Spleen (tissue), 13 donors: ENCODE data around the gene LRRK1. TPM values are rescaled to one million over a fixed set of nuclear protein-coding genes. Genes with fewer than 3 reads are reported as not detected.

Experiments used
- DNase-seq: peaks from one replicate; pipeline ENCODE4 v3.0.0-alpha.2; 2020
- H3K27ac ChIP-seq, 8 donors: fragments of 200-600 bp; sonication (generic) in 7 of 8; 1 replicate in 4 of 8; 2 replicates in 4 of 8; pipeline versions ENCODE4 v1.5.0 to v1.8.0; 2016 to 2021; ENCODE audit warnings: inconsistent platforms in 4 of 8, mild to moderate bottlenecking in 4 of 8, moderate library complexity in 1 of 8
- H3K27me3 ChIP-seq, 7 donors: fragments of 200-600 bp; sonication (generic) in 6 of 7; replicated peaks in 1 of 7; 1 replicate in 4 of 7; 2 replicates in 3 of 7; pipeline versions ENCODE4 v1.5.0 to v1.8.0; 2016 to 2021; ENCODE audit warnings: inconsistent platforms in 3 of 7, mild to moderate bottlenecking in 1 of 7
- H3K36me3 ChIP-seq, 6 donors: fragments of 200-600 bp; sonication (generic) in 5 of 6; 1 replicate in 4 of 6; 2 replicates in 2 of 6; pipeline versions ENCODE4 v1.5.0 to v1.8.0; 2016 to 2021; ENCODE audit warnings: inconsistent platforms in 2 of 6
- H3K4me1 ChIP-seq, 6 donors: fragments of 200-600 bp; sonication (generic) in 5 of 6; 1 replicate in 3 of 6; 2 replicates in 3 of 6; pipeline versions ENCODE4 v1.5.0 to v1.8.0; 2016 to 2021; ENCODE audit warnings: inconsistent platforms in 3 of 6
- H3K4me3 ChIP-seq, 8 donors: fragments of 200-600 bp; sonication (generic) in 7 of 8; 1 replicate in 4 of 8; 2 replicates in 4 of 8; pipeline versions ENCODE4 v1.5.0 to v1.8.0; 2016 to 2021; ENCODE audit warnings: inconsistent platforms in 4 of 8, mild to moderate bottlenecking in 4 of 8, moderate library complexity in 2 of 8
- H3K9me3 ChIP-seq, 8 donors: fragments of 200-600 bp; sonication (generic) in 7 of 8; 1 replicate in 4 of 8; 2 replicates in 4 of 8; pipeline versions ENCODE4 v1.5.0 to v1.8.0; 2016 to 2021; ENCODE audit warnings: inconsistent platforms in 4 of 8
- CTCF ChIP-seq, 11 experiments: fragments of 200-600 bp in 7 of 11; fragments of 450-650 bp in 4 of 11; sonication (generic) in 4 of 11; IDR thresholded peaks in 8 of 11; conservative IDR thresholded peaks in 3 of 11; 1 replicate in 7 of 11; 2 replicates in 4 of 11; pipeline versions ENCODE4 v1.4.0 to v1.8.0; 2016 to 2021; ENCODE audit warnings: antibody characterized with exemption in 11 of 11, inconsistent platforms in 4 of 11, mild to moderate bottlenecking in 1 of 11
- POLR2A ChIP-seq, 3 donors: fragments of 450-650 bp; IDR thresholded peaks; one replicate each; pipeline ENCODE4 v1.5.1; 2017; ENCODE audit warnings: antibody characterized with exemption in 3 of 3, mild to moderate bottlenecking in 1 of 3
- POLR2AphosphoS5 ChIP-seq, 3 donors: sonication (generic); formaldehyde crosslinking; IDR thresholded peaks; one replicate each; pipeline ENCODE4 v1.5.1; 2017; ENCODE audit warnings: antibody characterized with exemption in 3 of 3
- whole genome bisulfite sequencing, 5 donors: extraction: QIAGEN DNeasy Blood & Tissue Kit in 3 of 5; methylation state at CpG; one replicate each; pipeline versions ENCODE4 v1.1.5 to v1.1.7; 2013 to 2018; 5-methylcytosine and 5-hydroxymethylcytosine counted together
- intact Hi-C: fragments of 100-400 bp; cut with DNase I; formaldehyde crosslinking; loops from one replicate; pipeline ENCODE4 v1.15.0; 2023; ENCODE audit warnings: low total_unique reads
- long read RNA-seq, 2 donors: transcript quantifications; one replicate each; lab custom pipeline, GENCODE V29; 2026
- polyA plus RNA-seq, 3 donors: library from polyadenylated mRNA; stranded (reverse); fragments of 200-250 nt; gene quantifications; one replicate each; pipeline ENCODE4 v1.2.1, GENCODE V29; 2013
- total RNA-seq, 7 donors: library from RNA; depleted of rRNA in 3 of 7; stranded (reverse); fragments of >200 nt in 3 of 7; fragmentation: NEBNext Ultra II Directional in 4 of 7; extraction: Animal tissue kit (Norgen Biotek cat#: 25700) in 4 of 7; gene quantifications; one replicate each; pipeline versions ENCODE4 v1.1.0 to v1.2.1, GENCODE V29; 2016 to 2021
- donor health status: healthy with polysubstance abuse.
- donor health status: DM: no; HTN: no; CAD: no; lungs with moderate emphysema.
- donor health status: DM: no; HTN: no; CAD: no.
- donor health status: Bipolar disorder and iron deficiency.
- donor health status: healthy.
- donor health status: DM: no; HTN: no; CAD: no.
- donor health status: DM: yes; HTN: yes; CAD: no.

Gene LRRK1, protein sequence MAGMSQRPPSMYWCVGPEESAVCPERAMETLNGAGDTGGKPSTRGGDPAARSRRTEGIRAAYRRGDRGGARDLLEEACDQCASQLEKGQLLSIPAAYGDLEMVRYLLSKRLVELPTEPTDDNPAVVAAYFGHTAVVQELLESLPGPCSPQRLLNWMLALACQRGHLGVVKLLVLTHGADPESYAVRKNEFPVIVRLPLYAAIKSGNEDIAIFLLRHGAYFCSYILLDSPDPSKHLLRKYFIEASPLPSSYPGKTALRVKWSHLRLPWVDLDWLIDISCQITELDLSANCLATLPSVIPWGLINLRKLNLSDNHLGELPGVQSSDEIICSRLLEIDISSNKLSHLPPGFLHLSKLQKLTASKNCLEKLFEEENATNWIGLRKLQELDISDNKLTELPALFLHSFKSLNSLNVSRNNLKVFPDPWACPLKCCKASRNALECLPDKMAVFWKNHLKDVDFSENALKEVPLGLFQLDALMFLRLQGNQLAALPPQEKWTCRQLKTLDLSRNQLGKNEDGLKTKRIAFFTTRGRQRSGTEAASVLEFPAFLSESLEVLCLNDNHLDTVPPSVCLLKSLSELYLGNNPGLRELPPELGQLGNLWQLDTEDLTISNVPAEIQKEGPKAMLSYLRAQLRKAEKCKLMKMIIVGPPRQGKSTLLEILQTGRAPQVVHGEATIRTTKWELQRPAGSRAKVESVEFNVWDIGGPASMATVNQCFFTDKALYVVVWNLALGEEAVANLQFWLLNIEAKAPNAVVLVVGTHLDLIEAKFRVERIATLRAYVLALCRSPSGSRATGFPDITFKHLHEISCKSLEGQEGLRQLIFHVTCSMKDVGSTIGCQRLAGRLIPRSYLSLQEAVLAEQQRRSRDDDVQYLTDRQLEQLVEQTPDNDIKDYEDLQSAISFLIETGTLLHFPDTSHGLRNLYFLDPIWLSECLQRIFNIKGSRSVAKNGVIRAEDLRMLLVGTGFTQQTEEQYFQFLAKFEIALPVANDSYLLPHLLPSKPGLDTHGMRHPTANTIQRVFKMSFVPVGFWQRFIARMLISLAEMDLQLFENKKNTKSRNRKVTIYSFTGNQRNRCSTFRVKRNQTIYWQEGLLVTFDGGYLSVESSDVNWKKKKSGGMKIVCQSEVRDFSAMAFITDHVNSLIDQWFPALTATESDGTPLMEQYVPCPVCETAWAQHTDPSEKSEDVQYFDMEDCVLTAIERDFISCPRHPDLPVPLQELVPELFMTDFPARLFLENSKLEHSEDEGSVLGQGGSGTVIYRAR (N-terminal part only)
- total RNA-seq (10 to 100 TPM; 31.3 to 60.2 (median 49.9) TPM), polyA plus RNA-seq (10 to 100 TPM; 12.0 to 23.6 (median 12.8) TPM)
- long read RNA-seq, donor 1, partial matches to known transcripts: 0 of 7 reads
- long read RNA-seq, donor 1, other reads (novel, unspliced or antisense): 7 of 7 reads
- long read RNA-seq, donor 2: 0 reads

DNA sequence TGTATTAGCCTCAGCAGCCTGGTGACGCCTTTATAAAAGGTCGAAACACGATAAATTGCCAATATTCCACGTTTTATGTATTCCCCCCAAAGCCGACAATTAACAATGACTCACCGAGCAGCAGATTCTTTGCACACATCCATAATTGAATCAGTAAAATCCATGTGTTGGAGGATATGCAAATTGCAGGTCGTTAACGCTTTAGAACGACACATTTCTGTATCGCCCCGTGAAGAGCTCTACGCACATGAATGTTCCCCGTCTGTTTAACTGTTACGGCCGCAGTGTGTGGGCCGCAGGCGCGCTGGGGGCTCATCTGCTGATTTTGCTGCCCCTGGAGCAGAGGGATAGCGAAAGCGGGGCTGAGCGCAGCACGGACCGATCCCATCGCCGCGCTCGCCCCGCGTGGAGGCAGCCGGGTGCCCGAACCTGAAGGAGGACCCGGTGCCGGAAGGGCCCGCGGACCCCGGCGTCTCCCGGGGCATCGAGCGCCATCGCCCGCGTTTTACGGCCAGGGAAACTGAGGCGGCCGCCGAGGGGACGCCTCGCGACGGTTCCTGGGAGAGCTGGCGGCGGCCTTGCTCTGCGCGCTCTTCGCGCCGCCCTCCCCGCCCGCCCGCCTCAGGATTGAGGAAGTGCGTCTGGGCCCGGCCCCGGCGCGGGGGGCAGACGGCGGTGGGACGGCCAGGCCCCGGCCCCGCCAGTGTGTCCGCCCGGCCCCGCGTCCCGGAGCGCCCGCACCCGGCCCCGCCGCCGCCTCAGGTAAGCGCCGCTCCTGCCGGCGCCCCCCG, at the start of gene LRRK1:
LRRK1 (plus strand) TSS at position 668 of the 791 bp plus-strand sequence. CDS start 5,276 bp downstream, outside the sequence.
- DNase-seq: peak; percentile 91
- peaks cover 0 to 7% (median 0%) of the 10 kb centered on the region in 6 donors for H3K36me3 ChIP-seq
- WGBS, 5 donors: 1 to 2% (median 1%) methylated on average over 13 to 87 of the region's 87 CpGs
- no peak for TF ChIP-seq POLR2A (IDR thresholded peaks at IDR 0.05)
- TF ChIP-seq POLR2AphosphoS5 (IDR thresholded peaks at IDR 0.05): peak; percentile 23 to 69 (median 63)
- TF ChIP-seq CTCF (IDR thresholded peaks at IDR 0.05 in 8 of 11, conservative IDR thresholded peaks at IDR 0.05 in 3 of 11): peak in 1 of 11 experiments; percentile 9
- peak within 1 kb of the TSS; percentile 63 to 82 (median 73) for H3K4me3 ChIP-seq
- H3K27ac ChIP-seq: peak within 1 kb of the TSS; percentile 60 to 88 (median 83)
- intact Hi-C loops: no loop called here
- peaks cover 0 to 27% (median 0%) of the 10 kb centered on the region in 7 donors for H3K27me3 ChIP-seq
- H3K9me3 ChIP-seq: no peaks in the 10 kb centered on the region
- peaks cover 20 to 75% (median 62%) of the 10 kb centered on the region in 6 donors for H3K4me1 ChIP-seq

GRCh38 chr15:100873029-100873677, 46.0 kb upstream of the LRRK1 start:
- Histone ChIP-seq H3K4me3 (no peak overlapping the region), H3K4me1 (peaks cover 0 to 6% (median 0%) of the 10 kb centered on the region in 6 donors), H3K27ac (no peak overlapping the region), H3K36me3 (no peaks in the 10 kb centered on the region), H3K9me3 (peaks cover 0 to 16% (median 8%) of the 10 kb centered on the region in 8 donors), H3K27me3 (peaks cover 0 to 32% (median 6%) of the 10 kb centered on the region in 7 donors)
- peak; percentile 72 to 92 (median 88) for TF ChIP-seq CTCF (IDR thresholded peaks at IDR 0.05 in 8 of 11, conservative IDR thresholded peaks at IDR 0.05 in 3 of 11)
- no peak for TF ChIP-seq POLR2A (IDR thresholded peaks at IDR 0.05)
- WGBS, 5 donors: 14 to 33% (median 31%) methylated on average over 2 of the region's 2 CpGs
- intact Hi-C loops: loop anchor here (5.0 kb wide), 1 partner anchor 246 kb away; no protein-coding TSS in a partner anchor
- no peak for DNase-seq

DNA sequence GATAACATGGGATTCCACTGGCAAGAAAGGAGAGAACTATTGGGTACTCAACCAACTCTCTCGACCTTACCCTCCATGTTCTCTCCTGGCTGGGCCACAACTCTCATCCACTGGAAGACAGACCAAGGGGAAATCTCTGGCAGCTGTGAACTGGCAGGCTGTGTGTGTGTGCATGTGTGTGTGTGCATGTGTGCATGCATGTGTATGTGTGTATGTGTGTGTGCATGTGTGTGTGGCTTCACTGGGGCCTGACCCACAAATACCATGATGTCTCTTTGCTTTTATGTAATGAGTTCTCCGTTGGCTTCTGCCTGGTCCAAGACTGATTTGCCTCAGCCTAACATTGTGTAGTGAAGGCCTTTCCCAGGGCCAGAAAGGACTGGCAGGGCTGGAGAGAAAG, 43.7 kb upstream of the LRRK1 start:
- no peaks in the 10 kb centered on the region for H3K9me3 ChIP-seq
- intact Hi-C loops: no loop called here
- no peak for DNase-seq
- TF ChIP-seq POLR2A (IDR thresholded peaks at IDR 0.05): no peak
- no peak for TF ChIP-seq CTCF (IDR thresholded peaks at IDR 0.05 in 8 of 11, conservative IDR thresholded peaks at IDR 0.05 in 3 of 11)
- no peak for TF ChIP-seq POLR2AphosphoS5 (IDR thresholded peaks at IDR 0.05)
- peaks cover 0 to 56% (median 25%) of the 10 kb centered on the region in 7 donors for H3K27me3 ChIP-seq
- 79 to 96% (median 84%) methylated on average over 2 of the region's 2 CpGs for WGBS, 5 donors
- H3K36me3 ChIP-seq: no peaks in the 10 kb centered on the region
- peaks cover 5 to 28% (median 15%) of the 10 kb centered on the region in 6 donors for H3K4me1 ChIP-seq
- H3K27ac ChIP-seq: no peak overlapping the region
- no peak overlapping the region for H3K4me3 ChIP-seq
